H1 (cell line): ENCODE data around the gene BBS9. TPM values are rescaled to one million over a fixed set of nuclear protein-coding genes. Genes with fewer than 3 reads are reported as not detected.

Source experiments
- CTCF ChIA-PET: fragments of 300-600 bp; sonication (Branson Sonifier 250); formaldehyde crosslinking; loops from one replicate; lab custom pipeline; 2021; ENCODE audit not compliant: partially characterized antibody; lab: Charles Lee
- POLR2A ChIA-PET: fragments of 300-600 bp; sonication (Branson Sonifier 250); formaldehyde crosslinking; loops from one replicate; lab custom pipeline; 2021; ENCODE audit warnings: inconsistent platforms; ENCODE audit not compliant: partially characterized antibody; lab: Charles Lee
- DNase-seq, 2 experiments: peaks; one replicate each; pipeline versions ENCODE4 v3.0.0 to v3.0.0-alpha.2; 2010 to 2022; ENCODE audit warnings: low spot score in 2 of 2, low read depth in 1 of 2, mixed read lengths in 1 of 2
- FAIRE-seq: peaks from 2 replicates; lab custom pipeline; 2011; peaks lifted over from hg19 to GRCh38; lab: Jason Lieb, UNC
- H2AFZ ChIP-seq: 2 replicates; pipeline ENCODE4 v1.8.1; 2012; ENCODE audit warnings: low read length, inconsistent platforms
- H2AK5ac ChIP-seq: 2 replicates; pipeline ENCODE4 v1.6.1; 2013; ENCODE audit warnings: low read depth, low read length
- H2BK120ac ChIP-seq: replicated peaks from 2 replicates; pipeline ENCODE3; 2013; ENCODE audit warnings: low read depth, low read length, inconsistent platforms
- H2BK12ac ChIP-seq: 2 replicates; pipeline ENCODE4 v1.6.1; 2013; ENCODE audit warnings: low read depth, low read length
- H2BK15ac ChIP-seq: 2 replicates; pipeline ENCODE4 v1.6.1; 2013; ENCODE audit warnings: low read length
- H2BK20ac ChIP-seq: 2 replicates; pipeline ENCODE4 v1.6.1; 2013; ENCODE audit warnings: low read length
- H2BK5ac ChIP-seq: 2 replicates; pipeline ENCODE4 v1.6.1; 2013; ENCODE audit warnings: low read depth, low read length
- H3K14ac ChIP-seq: 2 replicates; pipeline ENCODE4 v1.6.1; 2013; ENCODE audit warnings: inconsistent platforms; ENCODE audit not compliant: insufficient read length
- H3K18ac ChIP-seq: 2 replicates; pipeline ENCODE4 v1.6.1; 2013; ENCODE audit warnings: low read length; ENCODE audit errors: extremely low read depth
- H3K23ac ChIP-seq: 2 replicates; pipeline ENCODE4 v1.6.1; 2013; ENCODE audit warnings: inconsistent platforms; ENCODE audit not compliant: insufficient read length
- H3K23me2 ChIP-seq: 2 replicates; pipeline ENCODE4 v1.6.1; 2013; ENCODE audit warnings: low read depth, low read length
- H3K27ac ChIP-seq: 2 replicates; pipeline ENCODE4 v1.6.1; 2011; ENCODE audit warnings: low read depth, low read length, inconsistent platforms
- H3K27me3 ChIP-seq, 4 experiments: replicated peaks in 1 of 4; 1 replicate in 1 of 4; 2 replicates in 3 of 4; pipeline versions ENCODE4 v1.6.1 to v1.8.1; 2011 to 2013; ENCODE audit warnings: low read length in 3 of 4, mild to moderate bottlenecking in 3 of 4, inconsistent platforms in 2 of 4, mixed read lengths in 2 of 4, moderate library complexity in 1 of 4; ENCODE audit not compliant: control insufficient read depth in 3 of 4, insufficient read depth in 3 of 4; ENCODE audit errors: extremely low read depth in 1 of 4
- H3K36me3 ChIP-seq, 4 experiments: 2 replicates each; pipeline versions ENCODE4 v1.6.1 to v1.8.1; 2011 to 2013; ENCODE audit warnings: mild to moderate bottlenecking in 4 of 4, low read length in 3 of 4, moderate library complexity in 2 of 4, control low read depth in 1 of 4, inconsistent platforms in 1 of 4; ENCODE audit not compliant: insufficient read depth in 4 of 4, control insufficient read depth in 2 of 4
- H3K4ac ChIP-seq: replicated peaks from 2 replicates; pipeline ENCODE3; 2013; ENCODE audit warnings: low read length, low read depth, mixed read lengths, inconsistent platforms; ENCODE audit not compliant: insufficient read length
- H3K4me1 ChIP-seq, 4 experiments: replicated peaks in 1 of 4; 1 replicate in 1 of 4; 2 replicates in 3 of 4; pipeline versions ENCODE4 v1.6.1 to v1.8.1; 2011 to 2013; ENCODE audit warnings: low read length in 3 of 4, inconsistent platforms in 2 of 4, mixed read lengths in 1 of 4; ENCODE audit not compliant: insufficient read depth in 4 of 4, control insufficient read depth in 3 of 4
- H3K4me2 ChIP-seq, 2 experiments: 2 replicates each; pipeline versions ENCODE4 v1.6.1 to v1.8.1; 2011 to 2013; ENCODE audit warnings: low read depth in 2 of 2, low read length in 2 of 2, control low read depth in 1 of 2, inconsistent platforms in 1 of 2, mild to moderate bottlenecking in 1 of 2; ENCODE audit not compliant: insufficient read depth in 1 of 2
- H3K4me3 ChIP-seq, 4 experiments: fragments of 200-600, 300-600 bp in 1 of 4; sonication (generic), shearing (Covaris generic), sonication (Bioruptor Twin) in 1 of 4; 2 replicates each; pipeline versions ENCODE4 v1.5.1 to v1.8.1; 2011 to 2016; ENCODE audit warnings: low read length in 4 of 4, low read depth in 3 of 4, control low read depth in 2 of 4, inconsistent platforms in 2 of 4, mild to moderate bottlenecking in 2 of 4, mixed read lengths in 1 of 4, moderate library complexity in 1 of 4; ENCODE audit not compliant: insufficient read depth in 2 of 4; ENCODE audit errors: extremely low read depth in 1 of 4
- H3K56ac ChIP-seq: replicated peaks from 2 replicates; pipeline ENCODE3; 2013; ENCODE audit warnings: low read depth, mild to moderate bottlenecking, mixed read lengths, low read length, inconsistent platforms; ENCODE audit not compliant: insufficient read length
- H3K79me1 ChIP-seq: 2 replicates; pipeline ENCODE4 v1.6.1; 2013; ENCODE audit warnings: low read depth, low read length, control low read depth
- H3K79me2 ChIP-seq, 2 experiments: 2 replicates each; pipeline versions ENCODE4 v1.6.1 to v1.8.1; 2012 to 2013; ENCODE audit warnings: low read length in 2 of 2, mild to moderate bottlenecking in 2 of 2, inconsistent platforms in 1 of 2; ENCODE audit not compliant: insufficient read depth in 2 of 2, control insufficient read depth in 1 of 2
- H3K9ac ChIP-seq, 4 experiments: replicated peaks in 1 of 4; 1 replicate in 1 of 4; 2 replicates in 3 of 4; pipeline versions ENCODE4 v1.6.1 to v1.8.1; 2011 to 2013; ENCODE audit warnings: low read depth in 3 of 4, low read length in 3 of 4, control low read depth in 2 of 4, mild to moderate bottlenecking in 2 of 4, moderate library complexity in 2 of 4, inconsistent platforms in 1 of 4; ENCODE audit errors: extremely low read depth in 1 of 4
- H3K9me3 ChIP-seq, 2 experiments: 2 replicates each; pipeline versions ENCODE4 v1.6.1 to v1.8.1; 2012 to 2013; ENCODE audit warnings: mild to moderate bottlenecking in 2 of 2, moderate library complexity in 2 of 2, control low read depth in 1 of 2, inconsistent platforms in 1 of 2, low read depth in 1 of 2, low read length in 1 of 2, mixed read lengths in 1 of 2; ENCODE audit not compliant: insufficient read depth in 2 of 2
- H4K20me1 ChIP-seq, 2 experiments: replicated peaks in 1 of 2; 2 replicates each; pipeline versions ENCODE3 to v1.8.1; 2011 to 2013; ENCODE audit warnings: inconsistent platforms in 2 of 2, low read length in 2 of 2, mild to moderate bottlenecking in 1 of 2; ENCODE audit not compliant: insufficient read depth in 2 of 2, control insufficient read depth in 1 of 2
- H4K5ac ChIP-seq: 2 replicates; pipeline ENCODE4 v1.6.1; 2013; ENCODE audit warnings: low read length, low read depth, mixed read lengths, inconsistent platforms; ENCODE audit not compliant: insufficient read length
- H4K8ac ChIP-seq: 2 replicates; pipeline ENCODE4 v1.8.0; 2013; ENCODE audit warnings: mild to moderate bottlenecking, moderate library complexity, low read length, inconsistent platforms; ENCODE audit not compliant: insufficient read depth; ENCODE audit errors: extremely low read depth
- H4K91ac ChIP-seq: replicated peaks from 2 replicates; pipeline ENCODE3; 2013; ENCODE audit warnings: low read length, mixed read lengths, inconsistent platforms; ENCODE audit not compliant: insufficient read length
- WGBS, 2 experiments: shearing (Covaris generic) in 1 of 2; methylation state at CpG; one replicate each; pipeline versions ENCODE4 v1.1.6 to v1.1.7; 2013 to 2015; ENCODE audit warnings: low lambda C conversion rate in 2 of 2, mixed read lengths in 2 of 2, inconsistent platforms in 1 of 2, low coverage in 1 of 2, missing lambda C conversion rate in 1 of 2; ENCODE audit not compliant: insufficient replicate concordance in 2 of 2, insufficient coverage in 1 of 2, insufficient read length in 1 of 2; ENCODE audit errors: extremely low coverage in 1 of 2, missing lambda C conversion rate in 1 of 2; 5-methylcytosine and 5-hydroxymethylcytosine counted together
- polyA plus RNA-seq, 7 experiments: library from polyadenylated mRNA; depleted of rRNA in 3 of 7; stranded (reverse) in 5 of 7; unstranded in 2 of 7; fragments of >200 nt in 5 of 7; fragments of 200-250 nt in 2 of 7; gene quantifications; 1 replicate in 5 of 7; 2 replicates in 1 of 7; 4 replicates in 1 of 7; pipeline versions ENCODE4 v1.2.1 to v1.2.3, GENCODE V29; 2011 to 2013; ENCODE audit warnings: missing spikeins in 2 of 7, mixed read lengths in 2 of 7
- total RNA-seq: library from RNA; stranded (reverse); fragmentation: NEBNext Ultra II Directional; extraction: Animal tissue kit (Norgen Biotek cat#: 25700); gene quantifications from 2 replicates; pipeline ENCODE4 v1.2.1, GENCODE V29; 2021

Gene BBS9
- total and polyA plus RNA-seq, 2 of the 8 experiments (the other 6 are each of a cell fraction or from before 2014, with no cell fraction given) = 22.3 to 37.0 TPM

- Histone ChIP-seq H2AK5ac (no peak overlapping the region), H3K4ac (no peak overlapping the region), H3K14ac (no peak overlapping the region), H3K9me3 (peaks cover 0 to 4% of the 10 kb centered on the region in 2 experiments; a peak in 1 of 4 replicates), H3K36me3 (peaks cover 0 to 7% (median 4%) of the 10 kb centered on the region in 4 experiments; a peak in 3 of 8 replicates), H3K27me3 (peaks cover 0 to 2% (median 0%) of the 10 kb centered on the region in 4 experiments; a peak in 1 of 7 replicates), H2BK20ac (no peak overlapping the region), H3K79me2 (no peaks in the 10 kb centered on the region), H2BK12ac (no peak overlapping the region), H3K23ac (no peak overlapping the region), H4K20me1 (peaks cover 0 to 1% of the 10 kb centered on the region in 2 experiments), H3K56ac (no peak overlapping the region), H3K23me2 (no peaks in the 10 kb centered on the region), H3K9ac (no peak overlapping the region), H3K4me1 (no peaks in the 10 kb centered on the region), H3K4me3 (no peak overlapping the region), H3K79me1 (no peaks in the 10 kb centered on the region), H3K27ac (no peak overlapping the region), H3K4me2 (no peak overlapping the region), H2BK5ac (no peak overlapping the region), H2AFZ (no peak overlapping the region), H4K5ac (no peak overlapping the region), H4K91ac (no peak overlapping the region), H4K8ac (no peak overlapping the region), H2BK15ac (no peak overlapping the region), H3K18ac (no peak overlapping the region), H2BK120ac (no peak overlapping the region)
- WGBS, 2 experiments = 78% methylated on average over 1 of the region's 1 CpG; no CpG with 5 or more reads in 1 of the 2 experiments
- DNase-seq = no peak
- ChIA-PET CTCF (interaction anchor here (0.9 to 1.3 kb wide), 3 partner anchors 8 to 230 kb away, joined by 3 to 4 read pairs (median 3); no protein-coding TSS in a partner anchor), POLR2A (no interaction called here)
- FAIRE-seq = no peak
Measured at GRCh38 chr7:33392148-33392547, 262.8 kb downstream of the BBS9 start.
